Right hindlimb (tissue), 1 donor: ENCODE data around the gene GLYR1.

ENCODE experiments used
- DNase-seq: peaks from one replicate; pipeline ENCODE4 v3.0.0-alpha.2; 2018

Gene GLYR1

DNA sequence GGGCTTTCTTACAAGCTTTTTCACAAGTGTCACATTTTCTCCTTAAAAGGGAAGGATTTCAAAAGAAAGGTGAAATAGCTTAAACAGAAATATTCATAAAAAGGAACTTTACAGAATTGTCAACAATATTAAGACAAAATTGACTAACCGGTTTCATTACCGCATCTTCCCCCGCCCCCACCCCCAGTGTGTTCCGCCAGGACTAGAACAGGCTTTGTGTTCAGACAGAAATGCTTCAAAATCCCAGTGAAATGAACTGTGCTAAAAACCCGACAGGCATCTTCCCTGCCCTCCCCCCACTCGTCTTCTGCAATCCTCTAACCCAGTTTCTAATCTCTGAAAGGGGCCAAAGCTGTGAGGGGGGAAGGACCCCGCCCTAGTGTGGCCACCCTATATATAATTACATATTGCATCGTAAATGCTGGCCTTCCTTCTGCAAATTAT, 43.7 kb downstream of the GLYR1 start:
- DNase-seq, result no peak

DNA sequence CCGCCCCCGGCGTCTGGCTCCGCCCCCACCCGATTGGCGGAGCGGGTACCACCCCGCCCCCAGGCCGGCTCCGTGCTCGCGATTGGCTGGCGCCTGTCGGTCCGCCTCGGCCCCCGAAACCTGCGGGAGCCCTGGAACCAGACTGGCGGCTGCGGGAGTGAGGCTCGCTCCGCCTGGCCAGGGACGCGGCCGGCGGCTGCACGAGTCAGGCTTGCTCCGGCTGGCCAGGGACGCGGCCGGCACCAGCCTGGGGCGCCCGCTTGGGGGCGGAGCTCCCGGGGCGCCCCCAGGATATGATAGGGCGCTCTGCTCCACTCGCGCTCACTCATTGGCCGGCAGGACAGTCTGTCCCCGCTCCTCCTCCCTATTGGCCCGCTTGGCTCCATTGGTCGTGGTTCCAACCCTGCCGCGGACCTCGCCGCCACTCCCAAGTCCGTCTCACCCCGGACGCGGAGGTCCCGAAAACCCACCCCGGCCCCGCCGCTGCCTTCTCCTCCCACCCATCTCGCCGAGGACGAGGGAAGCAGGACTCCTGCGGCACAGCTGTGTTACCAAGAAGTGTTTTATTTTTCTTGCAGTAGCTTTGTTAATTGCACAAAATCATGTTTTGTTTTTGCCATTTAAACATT, 44.3 kb downstream of the GLYR1 start:
- DNase-seq, result peak; percentile 94

DNA sequence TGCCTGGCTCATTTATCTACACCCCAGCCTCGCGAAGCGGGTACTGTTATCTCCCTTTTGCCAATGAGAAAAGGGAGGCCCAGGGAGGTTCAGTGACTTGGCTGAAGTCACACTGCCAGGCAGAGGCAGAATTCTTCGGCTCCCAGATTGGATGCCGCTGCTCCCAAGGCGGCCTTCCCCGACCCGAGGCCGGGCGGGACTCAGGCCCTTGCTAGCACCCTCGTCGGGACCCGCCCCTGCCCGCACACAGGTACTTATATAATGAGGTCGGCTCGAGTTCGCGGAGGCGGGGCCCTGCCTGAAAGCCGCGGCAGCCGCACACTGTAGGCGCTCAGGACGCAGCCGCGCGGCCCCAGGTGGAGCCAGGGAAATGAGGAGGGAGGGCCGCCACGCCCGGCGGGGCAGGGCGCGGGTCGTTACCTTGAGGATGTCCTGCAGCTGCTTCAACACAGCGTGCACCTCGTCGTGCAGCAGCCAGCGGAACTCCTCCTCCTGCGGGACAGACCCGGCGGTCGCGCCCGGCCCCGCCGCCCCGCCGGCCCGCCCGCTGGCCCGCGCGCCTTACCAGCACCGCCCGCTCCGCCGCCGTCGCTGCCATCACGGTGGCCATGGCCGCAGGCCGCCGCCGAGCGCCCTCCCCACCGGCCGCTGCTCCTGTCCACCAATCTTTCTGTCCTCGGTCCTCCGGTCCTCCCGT, 45.0 kb downstream of the GLYR1 start, which contains the start of gene ROGDI:
ROGDI (minus strand) TSS at position 672 of the 697 bp plus-strand sequence; CDS start at position 610, 62 bp downstream.
- DNase-seq, result no peak

DNA sequence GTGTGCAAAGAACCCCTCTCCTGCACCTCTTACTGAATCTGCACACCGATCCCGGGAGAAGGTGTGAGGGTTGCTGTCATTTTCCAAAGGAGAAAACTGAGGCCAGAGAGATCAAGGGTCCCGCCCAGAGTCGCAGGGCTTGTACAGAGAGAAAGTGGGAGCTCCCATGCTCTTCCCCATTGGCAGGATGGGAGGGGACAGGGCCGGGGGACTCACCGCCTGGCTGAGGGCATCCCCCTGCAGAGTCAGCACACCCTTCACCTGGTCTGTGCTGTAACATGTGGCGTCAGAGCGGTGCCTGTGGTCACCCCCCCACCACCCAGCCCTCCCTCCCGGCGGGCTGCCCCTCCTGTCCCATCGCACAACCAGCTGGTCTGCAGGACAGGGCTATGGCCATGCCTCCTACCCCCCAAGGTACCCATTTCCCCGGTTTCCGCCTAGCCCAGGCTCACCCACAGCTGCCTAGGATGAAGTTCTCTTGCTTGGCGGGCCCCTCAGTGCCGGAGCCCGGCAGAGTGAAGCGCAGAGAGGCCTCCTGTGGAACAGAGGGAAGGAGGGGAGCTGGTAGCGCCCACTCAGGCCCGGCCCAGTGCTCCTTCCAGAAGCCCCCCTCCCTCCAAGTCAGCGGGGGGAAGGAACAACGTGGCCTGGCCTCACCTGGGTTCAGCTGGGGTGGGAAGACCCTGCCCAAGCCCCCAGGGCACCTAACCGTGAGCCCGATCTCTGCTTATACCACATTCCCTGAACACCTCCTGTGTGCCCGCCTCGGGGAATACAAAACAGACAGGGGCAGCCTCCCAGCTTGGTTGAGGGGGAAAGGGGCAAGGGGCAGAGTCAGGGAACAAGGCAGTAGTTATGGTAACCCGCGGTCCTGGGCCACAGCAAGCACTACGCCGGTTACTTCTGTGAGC, 45.8 kb downstream of the GLYR1 start:
- DNase-seq, result no peak

DNA sequence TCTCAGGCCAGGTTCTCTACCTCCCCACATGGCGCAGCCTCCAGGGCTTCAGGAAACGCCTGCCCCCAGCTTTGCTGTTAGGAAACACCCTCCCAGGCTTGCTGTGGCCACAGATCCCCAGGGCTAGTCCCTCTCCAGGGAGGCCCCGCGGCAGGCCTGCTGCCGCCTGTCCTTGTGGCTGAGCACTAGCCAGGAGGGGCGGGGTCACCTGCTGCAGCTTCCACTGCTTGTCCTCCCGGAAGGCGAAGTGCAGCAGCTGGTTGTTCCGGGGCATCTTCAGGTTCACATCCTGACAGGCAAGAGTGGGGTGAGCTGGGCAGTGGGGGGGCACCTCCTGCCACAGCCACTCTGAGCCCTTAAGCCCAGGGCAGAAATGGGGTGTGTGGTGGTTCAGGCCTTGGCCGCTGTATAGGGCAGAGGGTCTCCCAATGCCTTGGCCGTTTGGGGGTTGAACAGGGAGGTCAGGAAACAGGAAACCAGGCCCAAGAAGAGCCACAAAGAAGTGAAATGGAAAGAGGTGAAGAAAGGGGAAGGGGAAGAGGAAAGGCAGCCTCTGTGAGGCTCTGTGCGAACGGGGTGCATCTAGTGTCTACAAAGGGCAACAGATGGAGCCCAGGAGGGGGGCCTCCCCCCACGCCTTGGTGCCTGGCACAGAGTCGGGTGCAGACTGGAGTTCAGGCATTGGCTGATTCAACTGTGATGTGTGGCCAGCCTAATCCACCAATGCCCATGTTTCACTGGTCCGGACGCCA, 46.6 kb downstream of the GLYR1 start:
- no peak for DNase-seq

DNA sequence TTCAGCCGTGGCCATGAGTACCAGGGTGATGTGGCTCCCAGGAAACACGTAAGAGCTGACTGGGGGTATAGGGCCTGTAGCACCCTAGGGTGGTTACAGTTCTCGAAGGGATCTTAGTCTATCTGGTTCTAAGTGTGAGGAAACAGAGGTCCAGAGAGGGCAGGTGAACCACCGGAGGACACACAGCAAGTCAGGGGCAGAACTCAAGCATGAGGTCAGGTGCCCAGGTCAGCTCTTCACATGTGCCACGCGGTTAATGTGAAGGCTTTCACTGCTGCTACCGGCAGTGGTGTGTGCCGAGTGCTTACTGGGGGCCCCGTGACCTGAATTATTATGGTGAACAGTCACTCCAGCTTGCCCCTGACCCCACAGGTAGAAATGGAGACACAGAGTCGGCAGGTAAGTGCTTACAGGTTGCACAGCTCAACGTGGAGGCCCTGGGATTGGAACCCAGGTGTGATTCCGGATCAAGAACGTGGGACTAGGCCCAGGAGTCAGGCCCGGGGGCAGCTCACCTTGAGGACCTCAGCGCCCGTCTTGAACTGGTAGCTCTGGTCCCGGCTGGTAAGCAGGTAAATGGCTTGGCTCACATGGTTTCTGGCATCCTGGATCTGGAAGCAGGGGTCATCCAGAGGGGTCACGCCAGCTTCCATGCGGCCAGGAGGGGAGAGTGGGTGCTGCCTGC, 47.8 kb downstream of the GLYR1 start:
- DNase-seq, result no peak

DNA sequence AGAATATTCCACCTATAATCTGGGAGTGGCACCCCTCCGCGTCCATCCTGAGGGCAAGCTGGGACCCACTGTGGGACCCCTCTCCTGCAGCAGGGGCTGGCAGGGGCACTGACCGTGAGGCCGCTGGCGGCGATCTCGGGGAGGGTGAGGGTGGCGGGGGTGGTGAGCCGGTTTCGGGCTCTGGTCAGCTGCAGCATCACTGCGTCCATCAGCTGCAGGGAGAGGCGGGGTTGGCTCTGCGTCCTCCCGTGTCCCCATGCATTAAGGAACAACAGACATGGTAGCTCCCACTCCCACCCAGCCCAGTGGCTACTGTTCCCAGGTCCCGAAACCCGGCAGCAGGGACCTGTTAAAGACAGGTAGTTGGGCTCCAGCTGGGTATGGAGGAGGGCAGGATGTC, 48.6 kb downstream of the GLYR1 start:
- no peak for DNase-seq

DNA sequence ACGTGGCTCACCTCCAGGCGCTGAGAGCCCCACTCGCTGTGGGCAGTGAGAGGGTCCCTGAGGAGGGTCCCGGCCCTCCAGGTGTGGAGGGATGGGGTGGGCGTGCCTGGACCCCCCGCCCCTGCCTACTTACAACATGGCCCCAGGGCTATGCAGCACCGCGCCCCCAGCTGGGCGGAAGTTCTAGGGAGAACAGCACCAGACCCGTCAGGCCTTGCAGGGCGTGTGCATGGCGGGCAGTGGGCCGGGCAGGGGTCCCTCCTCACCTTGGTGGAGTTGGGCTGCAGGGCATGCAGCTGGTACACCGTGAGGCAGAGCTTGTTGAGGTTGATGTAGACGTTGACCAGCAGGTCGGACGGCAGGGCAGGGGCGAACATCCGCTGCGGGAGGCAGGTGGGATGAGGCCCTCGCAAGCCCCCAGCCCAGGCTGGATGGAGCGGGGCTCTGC, 49.3 kb downstream of the GLYR1 start:
- no peak for DNase-seq

DNA sequence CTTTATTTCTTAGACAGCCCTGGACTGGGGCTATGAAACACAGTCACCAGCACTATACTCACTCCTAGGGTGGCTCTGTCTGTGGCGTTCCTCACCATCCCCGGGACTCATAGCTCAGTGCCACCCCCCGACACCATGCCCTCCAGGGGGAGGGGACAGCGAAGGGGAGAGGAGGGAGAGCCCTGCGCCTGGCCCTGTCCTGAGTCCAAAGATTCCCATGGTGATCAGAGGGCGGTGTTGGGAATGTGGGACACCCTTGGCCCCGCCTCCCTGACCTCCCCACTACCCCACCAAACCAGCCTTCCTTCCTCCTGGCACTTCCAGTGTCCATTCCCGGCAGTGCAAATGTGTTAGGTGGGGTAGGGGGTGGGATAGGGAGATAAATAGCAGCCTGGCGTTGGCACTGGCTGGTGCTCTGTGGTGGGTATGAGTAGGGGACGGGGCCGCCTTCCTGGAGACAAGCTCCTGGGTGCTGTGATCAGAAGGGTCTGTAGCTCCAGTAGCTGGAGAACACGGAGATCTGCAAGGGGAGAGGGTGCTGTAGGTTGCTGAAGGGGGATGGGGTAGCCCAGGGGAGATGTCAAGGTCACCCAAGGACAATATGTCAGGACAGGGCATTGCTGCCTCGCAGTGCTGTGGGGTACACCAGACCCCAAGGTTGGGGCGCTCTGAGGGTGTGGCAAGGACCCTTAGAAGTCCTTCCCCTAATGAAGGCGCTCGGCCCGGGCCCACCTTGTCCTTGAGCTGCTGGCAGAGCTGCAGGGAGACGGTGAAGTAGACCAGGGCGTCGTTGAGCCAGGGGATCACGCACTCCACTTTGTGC, 49.9 kb downstream of the GLYR1 start:
- DNase-seq, result no peak

DNA sequence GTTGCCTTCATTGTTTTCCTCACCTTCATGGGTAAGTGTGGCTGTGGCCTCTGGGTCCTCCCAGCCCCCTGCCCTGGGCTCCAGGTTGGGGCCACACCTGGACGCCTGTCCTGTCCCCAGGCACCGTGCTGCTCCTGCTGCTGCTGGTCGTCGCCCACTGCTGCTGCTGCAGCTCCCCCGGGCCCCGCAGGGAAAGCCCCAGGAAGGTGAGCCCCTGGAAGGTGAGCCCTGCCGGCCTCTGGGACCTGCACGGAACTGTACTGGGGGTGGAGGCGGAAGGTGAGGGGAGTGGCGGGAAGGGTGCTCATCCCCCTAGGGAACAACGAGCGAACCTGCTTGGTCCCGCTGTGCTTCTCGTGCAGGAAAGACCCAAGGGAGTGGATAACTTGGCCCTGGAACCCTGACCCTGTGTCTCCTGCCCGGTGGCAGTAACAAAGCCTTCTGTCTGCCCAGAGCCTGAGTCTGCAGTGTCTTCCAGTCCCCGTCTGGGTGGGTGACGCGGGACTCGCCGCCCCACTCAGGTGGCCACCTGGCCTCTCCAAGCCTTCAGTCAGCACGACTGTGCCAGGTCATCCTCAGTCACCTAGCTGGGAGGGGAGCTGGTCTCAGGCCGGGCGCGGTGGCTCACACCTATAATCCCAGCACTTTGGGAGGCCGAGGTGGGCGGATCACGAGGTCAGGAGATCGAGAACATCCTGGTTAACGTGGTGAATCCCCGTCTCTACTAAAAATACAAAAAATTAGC, 51.1 kb downstream of the GLYR1 start:
- DNase-seq, result no peak

DNA sequence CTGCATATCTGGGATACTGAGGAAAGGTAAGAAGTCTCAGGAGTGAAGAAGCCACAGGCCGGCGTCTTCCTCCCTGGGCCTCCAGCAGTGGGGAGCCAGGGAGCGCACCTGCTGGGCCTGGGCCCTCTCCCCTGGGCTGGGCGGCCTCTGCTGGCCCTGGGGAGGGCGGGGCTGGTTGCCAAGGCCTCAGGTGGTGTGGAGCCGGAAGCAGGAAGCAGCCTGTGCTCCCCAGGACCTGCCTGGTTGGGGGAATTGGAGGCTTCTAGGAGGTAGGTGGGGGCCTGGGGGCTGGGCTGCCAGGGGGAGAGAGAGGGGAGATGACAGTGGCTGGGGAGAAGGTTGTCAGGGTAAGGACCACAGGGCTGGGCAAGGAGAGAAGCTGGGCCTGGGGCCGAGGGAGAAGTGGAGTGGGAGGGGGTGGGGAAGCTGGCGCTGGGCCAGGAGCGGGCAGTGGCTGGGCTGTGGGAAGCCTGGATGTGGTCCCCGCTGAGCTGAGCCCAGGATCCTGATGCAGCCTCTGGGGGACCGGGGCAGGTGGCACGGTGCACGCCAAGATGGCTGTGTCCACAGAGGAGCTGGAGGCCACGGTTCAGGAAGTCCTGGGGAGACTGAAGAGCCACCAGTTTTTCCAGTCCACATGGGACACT, 51.8 kb downstream of the GLYR1 start, which contains the start of gene SMIM22:
SMIM22 (plus strand) TSS at position 189 of the 647 bp plus-strand sequence; CDS start at position 555, 366 bp downstream.
- DNase-seq, result no peak

DNA sequence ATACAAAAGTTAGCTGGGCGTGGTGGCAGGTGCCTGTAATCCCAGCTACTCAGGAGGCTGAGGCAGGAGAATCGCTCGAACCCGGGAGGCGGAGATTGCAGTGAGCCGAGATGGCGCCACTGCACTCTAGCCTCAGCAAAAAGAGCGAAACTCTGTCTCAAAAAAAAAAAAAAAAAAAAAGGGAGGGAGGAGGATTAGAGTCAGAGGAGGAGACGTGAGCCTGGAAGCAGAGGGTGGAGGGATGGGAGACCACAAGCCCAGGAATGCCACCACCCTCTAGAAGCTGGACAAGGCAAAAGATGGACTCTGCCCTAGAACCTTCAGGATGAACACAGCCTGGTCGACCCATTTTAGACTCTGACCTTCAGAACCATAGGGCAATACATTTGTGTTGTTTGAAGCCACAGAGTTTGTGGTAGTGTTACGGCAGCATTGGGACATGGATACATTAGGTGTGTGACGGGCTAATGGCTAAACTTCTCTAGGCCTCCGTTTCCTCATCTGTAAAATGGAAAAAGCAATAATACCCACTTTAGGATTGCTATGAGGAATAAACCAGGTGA, 54.1 kb downstream of the GLYR1 start:
- no peak for DNase-seq

DNA sequence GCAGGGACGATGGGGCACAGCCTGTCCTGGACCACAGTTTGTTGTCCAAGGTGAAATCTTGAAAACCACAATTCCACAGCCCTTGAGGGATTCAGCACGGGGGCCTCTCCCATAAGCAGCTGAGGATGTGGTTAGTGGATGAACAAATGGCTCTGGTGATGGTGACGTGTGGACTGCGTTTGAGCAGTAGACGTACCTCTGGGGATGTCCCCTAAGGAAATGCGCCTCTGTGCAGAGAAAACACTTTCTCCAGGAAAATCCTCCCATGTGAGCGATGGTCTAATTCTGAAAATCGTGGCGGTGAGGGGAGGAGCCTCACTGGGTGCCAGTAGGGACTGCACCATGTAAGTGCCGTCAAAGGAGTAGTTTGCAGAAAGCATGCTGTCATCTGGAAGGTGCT, 56.2 kb downstream of the GLYR1 start:
- DNase-seq, result no peak

DNA sequence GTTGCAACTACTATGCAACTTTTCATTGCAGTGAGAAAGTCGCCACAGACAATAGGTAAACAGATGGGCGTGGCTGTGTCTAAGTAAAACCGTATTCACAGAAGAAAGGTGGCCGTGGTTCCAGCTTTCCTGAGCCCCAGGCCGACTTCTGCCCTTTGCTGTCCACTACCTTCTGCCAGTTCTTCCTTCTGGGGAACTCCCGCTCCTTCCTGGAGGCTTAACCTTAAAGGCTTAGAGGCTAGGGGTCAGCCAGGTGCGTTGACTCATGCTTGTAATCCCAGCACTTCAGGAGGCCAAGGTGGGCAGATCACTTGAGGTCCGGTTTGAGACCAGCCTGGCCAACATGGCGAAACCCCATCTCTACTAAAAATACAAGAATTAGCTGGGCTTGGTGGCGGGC, 56.8 kb downstream of the GLYR1 start:
- DNase-seq, result no peak

DNA sequence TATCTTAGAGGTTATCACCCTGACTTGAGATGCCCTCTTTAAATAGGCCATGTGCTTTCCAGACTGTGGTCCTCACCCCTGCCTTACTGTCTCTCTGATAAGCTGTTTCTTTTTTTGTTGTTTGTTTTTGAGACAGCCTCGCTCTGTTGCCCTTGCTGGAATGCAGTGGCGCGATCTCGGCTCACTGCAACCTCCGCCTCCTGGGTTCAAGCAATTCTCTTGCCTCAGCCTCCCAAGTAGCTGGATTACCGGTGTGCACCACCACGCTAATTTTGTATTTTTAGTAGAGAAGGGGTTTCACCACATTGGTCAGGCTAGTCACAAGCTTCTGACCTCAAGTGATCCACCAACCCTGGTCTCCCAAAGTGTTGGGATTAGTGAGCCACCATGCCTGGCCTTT, 58.2 kb downstream of the GLYR1 start:
- DNase-seq, result no peak

DNA sequence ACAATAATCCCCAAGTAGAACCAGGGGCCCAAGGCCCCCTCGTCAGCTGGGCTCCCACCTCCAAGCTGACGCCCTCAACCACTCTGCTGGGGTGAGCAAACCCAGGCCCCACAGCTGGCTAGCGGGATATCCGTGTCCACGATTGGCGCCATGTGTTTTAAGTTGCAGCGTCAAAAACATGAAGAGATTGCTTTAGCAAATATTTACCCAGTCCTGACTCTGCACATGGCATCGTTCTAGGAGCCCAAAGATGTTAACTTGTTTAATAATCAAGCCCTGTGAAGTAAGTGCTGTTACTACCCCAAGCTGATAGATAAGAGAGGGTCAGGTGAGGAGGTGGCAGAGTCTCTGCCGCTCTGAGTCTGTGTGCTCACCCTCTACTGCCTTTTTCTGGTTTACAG, 58.6 kb downstream of the GLYR1 start:
- no peak for DNase-seq

DNA sequence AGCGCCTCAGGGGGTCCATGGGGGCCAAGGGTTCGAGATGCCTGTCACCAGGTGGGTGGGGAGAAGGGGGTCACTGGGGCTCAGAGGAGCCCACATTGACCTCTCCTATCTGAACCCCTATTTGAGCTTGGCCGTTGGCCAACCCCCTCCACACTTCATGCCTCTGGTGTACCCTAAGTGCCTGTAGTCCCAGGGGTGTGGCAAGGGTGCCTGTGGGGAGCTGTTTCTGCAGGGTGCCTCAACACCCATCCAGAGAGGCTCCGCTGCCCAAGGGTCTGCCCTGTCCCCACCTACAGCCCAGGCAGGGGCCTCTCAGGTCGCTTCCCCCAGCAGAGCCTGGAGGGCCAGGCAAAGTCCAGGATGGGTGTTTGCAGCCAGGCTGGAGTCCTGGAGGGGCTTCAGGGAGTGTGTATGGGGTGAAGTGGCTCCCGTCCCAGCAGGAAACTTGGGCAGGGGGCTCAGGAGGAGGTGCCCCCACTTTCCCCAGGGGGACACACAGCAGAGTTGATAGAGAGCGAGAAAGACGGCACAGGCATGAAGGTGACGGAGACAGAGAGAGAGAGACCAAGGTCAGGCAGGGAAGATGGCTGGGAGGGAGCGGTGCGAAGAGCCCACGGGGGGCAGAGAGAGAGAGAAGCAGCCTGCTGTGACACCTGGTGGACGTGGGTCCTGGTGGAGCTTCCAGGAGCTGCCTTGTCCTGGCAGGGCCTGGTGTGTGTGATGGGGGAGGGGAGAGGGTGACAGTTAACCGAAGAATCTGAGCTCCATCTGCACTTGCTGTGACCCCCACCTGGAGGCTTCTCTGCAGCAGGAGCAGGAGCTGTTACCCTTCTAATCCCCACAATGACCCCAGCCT, 59.2 kb downstream of the GLYR1 start, which contains the start of gene SEPTIN12:
SEPTIN12 (minus strand) TSS at position 719 of the 856 bp plus-strand sequence; CDS start at position 19, 700 bp downstream.
- DNase-seq, result no peak

DNA sequence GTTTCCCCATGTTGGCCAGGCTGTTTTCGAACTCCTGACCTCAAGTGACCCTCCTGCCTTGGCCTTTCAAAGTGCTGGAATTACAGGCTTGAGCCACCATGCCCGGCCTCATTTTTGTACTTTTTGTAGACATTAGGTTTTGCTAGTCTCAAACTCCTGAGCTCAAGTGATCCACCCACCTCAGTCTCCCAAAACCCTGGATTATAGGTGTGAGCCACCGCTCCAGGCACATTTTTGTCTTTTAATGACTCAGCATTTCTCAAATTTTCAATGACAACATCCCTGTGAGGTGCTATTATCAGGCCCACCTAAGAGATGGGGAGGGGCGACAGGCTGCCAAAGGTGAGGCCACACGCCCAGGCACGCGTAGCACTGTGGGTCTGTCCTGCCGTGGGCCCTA, 60.0 kb downstream of the GLYR1 start:
- DNase-seq, result no peak
